IMR-90 (cell line): Measurements from ENCODE around the gene SYNPO2. TPM values are rescaled to one million over a fixed set of nuclear protein-coding genes. Genes with fewer than 3 reads are reported as not detected.

Experiments
- ATAC-seq: fragments of 200-7000 bp; cut with Tn5 transposase; 2 replicates; pipeline ENCODE4 v1.9.1; 2020; ENCODE audit warnings: low read depth, mild to moderate bottlenecking, moderate library complexity
- BruUV-seq: library from RNA; stranded (reverse); fragments of 400-500 nt; replicated peaks from 2 replicates; lab custom pipeline; 2021; lab: Mats Ljungman, UMichigan
- CTCF ChIA-PET: fragments of 300-600 bp; formaldehyde crosslinking; extraction: SDS; loops from one replicate; lab custom pipeline; 2021; ENCODE audit warnings: antibody characterized with exemption; lab: Yijun Ruan, JAX
- POLR2A ChIA-PET: fragments of 300-600 bp; sonication (Branson Sonifier 250); formaldehyde crosslinking; loops from one replicate; lab custom pipeline; 2022; ENCODE audit warnings: antibody characterized with exemption; ENCODE audit not compliant: unreplicated experiment; lab: Charles Lee
- DNase-seq: peaks from one replicate; pipeline ENCODE4 v3.0.0; 2013
- H2AFZ ChIP-seq: replicated peaks from 2 replicates; pipeline ENCODE3; 2013; ENCODE audit warnings: low read length, mild to moderate bottlenecking; ENCODE audit not compliant: poor library complexity
- H2AK5ac ChIP-seq: 2 replicates; pipeline ENCODE4 v1.6.1; 2013; ENCODE audit warnings: low read depth, low read length, inconsistent platforms
- H2AK9ac ChIP-seq: replicated peaks from 2 replicates; pipeline ENCODE3; 2013; ENCODE audit warnings: mild to moderate bottlenecking, low read depth, low read length, moderate library complexity; ENCODE audit not compliant: poor library complexity
- H2BK120ac ChIP-seq: 2 replicates; pipeline ENCODE4 v1.6.1; 2013; ENCODE audit warnings: low read depth, low read length, inconsistent platforms
- H2BK15ac ChIP-seq: 3 replicates; pipeline ENCODE4 v1.6.1; 2013; ENCODE audit warnings: low read depth, low read length, inconsistent platforms
- H2BK20ac ChIP-seq: 2 replicates; pipeline ENCODE4 v1.6.1; 2013; ENCODE audit warnings: low read depth, mild to moderate bottlenecking, inconsistent platforms, low read length, moderate library complexity
- H2BK5ac ChIP-seq: 2 replicates; pipeline ENCODE4 v1.6.1; 2013; ENCODE audit warnings: mild to moderate bottlenecking, low read depth, low read length, inconsistent platforms; ENCODE audit not compliant: poor library complexity, severe bottlenecking
- H3K14ac ChIP-seq: replicated peaks from 2 replicates; pipeline ENCODE4 v1.6.1; 2013; ENCODE audit warnings: low read depth, low read length, inconsistent platforms
- H3K18ac ChIP-seq: 2 replicates; pipeline ENCODE4 v1.6.1; 2013; ENCODE audit warnings: low read depth, low read length, control low read depth
- H3K23ac ChIP-seq: 2 replicates; pipeline ENCODE4 v1.6.1; 2013; ENCODE audit warnings: low read depth, low read length, inconsistent platforms
- H3K27ac ChIP-seq: 2 replicates; pipeline ENCODE4 v1.5.1; 2013; ENCODE audit warnings: mild to moderate bottlenecking, control low read depth, low read length; ENCODE audit not compliant: insufficient read depth
- H3K27me3 ChIP-seq: 2 replicates; pipeline ENCODE4 v1.6.1; 2013; ENCODE audit warnings: low read length; ENCODE audit not compliant: control insufficient read depth, insufficient read depth
- H3K36me3 ChIP-seq: 2 replicates; pipeline ENCODE4 v1.6.1; 2013; ENCODE audit warnings: low read length, mixed read lengths; ENCODE audit not compliant: control insufficient read depth, insufficient read depth
- H3K4ac ChIP-seq: 2 replicates; pipeline ENCODE4 v1.6.1; 2013; ENCODE audit warnings: low read depth, low read length, inconsistent platforms
- H3K4me1 ChIP-seq: 2 replicates; pipeline ENCODE4 v1.6.1; 2013; ENCODE audit warnings: low read length, mixed read lengths; ENCODE audit not compliant: control insufficient read depth, insufficient read depth
- H3K4me2 ChIP-seq: 2 replicates; pipeline ENCODE4 v1.6.1; 2013; ENCODE audit warnings: low read depth, mild to moderate bottlenecking, control low read depth, low read length, moderate library complexity
- H3K4me3 ChIP-seq: 2 replicates; pipeline ENCODE4 v1.5.1; 2013; ENCODE audit warnings: low read depth, mild to moderate bottlenecking, control low read depth, low read length, moderate library complexity; ENCODE audit not compliant: insufficient read depth
- H3K56ac ChIP-seq: 2 replicates; pipeline ENCODE4 v1.6.1; 2013; ENCODE audit warnings: low read length, inconsistent platforms; ENCODE audit not compliant: insufficient read depth; ENCODE audit errors: extremely low read depth
- H3K79me1 ChIP-seq, 2 experiments: 2 replicates each; pipeline ENCODE4 v1.6.1; 2013; ENCODE audit warnings: low read length in 2 of 2, inconsistent platforms in 1 of 2, low read depth in 1 of 2
- H3K9ac ChIP-seq: 2 replicates; pipeline ENCODE4 v1.6.1; 2013; ENCODE audit warnings: low read depth, low read length, control low read depth
- H3K9me1 ChIP-seq: 2 replicates; pipeline ENCODE4 v1.6.1; 2013; ENCODE audit warnings: low read length, inconsistent platforms; ENCODE audit not compliant: insufficient read depth
- H3K9me3 ChIP-seq: 2 replicates; pipeline ENCODE4 v1.6.1; 2013; ENCODE audit warnings: low read length; ENCODE audit not compliant: control insufficient read depth, insufficient read depth
- H4K20me1 ChIP-seq: 2 replicates; pipeline ENCODE4 v1.6.1; 2013; ENCODE audit warnings: low read length, inconsistent platforms; ENCODE audit not compliant: insufficient read depth
- H4K5ac ChIP-seq: 2 replicates; pipeline ENCODE4 v1.6.1; 2013; ENCODE audit warnings: mild to moderate bottlenecking, low read depth, low read length, control low read depth
- H4K8ac ChIP-seq, 2 experiments: 2 replicates each; pipeline ENCODE4 v1.6.1; 2013; ENCODE audit warnings: low read depth in 2 of 2, low read length in 2 of 2, control low read depth in 1 of 2, inconsistent platforms in 1 of 2
- H4K91ac ChIP-seq: 2 replicates; pipeline ENCODE4 v1.6.1; 2013; ENCODE audit warnings: low read depth, low read length, inconsistent platforms; ENCODE audit not compliant: insufficient read depth
- CEBPB ChIP-seq: IDR thresholded peaks from 2 replicates; pipeline ENCODE4 v1.6.1; 2012; ENCODE audit warnings: low read depth, low read length, improper control_type of control experiment
- ELK1 ChIP-seq: fragments of 150-350 bp; IDR thresholded peaks from 2 replicates; pipeline ENCODE4 v1.6.1; 2016; ENCODE audit warnings: low read depth, mild to moderate bottlenecking, low read length, moderate library complexity, borderline replicate concordance
- FOS ChIP-seq: fragments of 150-350 bp; IDR thresholded peaks from 2 replicates; pipeline ENCODE4 v1.6.1; 2016; ENCODE audit warnings: low read depth, low read length
- MAFK ChIP-seq: IDR thresholded peaks from 2 replicates; pipeline ENCODE4 v1.6.1; 2012; ENCODE audit warnings: low read depth, low read length, improper control_type of control experiment
- MXI1 ChIP-seq: IDR thresholded peaks from 2 replicates; pipeline ENCODE4 v1.6.1; 2012; ENCODE audit warnings: low read depth, mild to moderate bottlenecking, low read length, moderate library complexity, borderline replicate concordance
- POLR2A ChIP-seq: IDR thresholded peaks from 2 replicates; pipeline ENCODE4 v1.6.1; 2012; ENCODE audit warnings: mild to moderate bottlenecking, low read depth, low read length
- RFX5 ChIP-seq: IDR thresholded peaks from 2 replicates; pipeline ENCODE4 v1.8.0; 2012; ENCODE audit warnings: low read depth, mild to moderate bottlenecking, low read length, moderate library complexity
- WGBS, 2 experiments: methylation state at CpG; one replicate each; pipeline versions ENCODE4 v1.1.5 to v1.1.7; 2013; ENCODE audit warnings: missing lambda C conversion rate in 2 of 2; ENCODE audit not compliant: insufficient read length in 1 of 2; ENCODE audit errors: extremely low coverage in 2 of 2; 5-methylcytosine and 5-hydroxymethylcytosine counted together
- dilution Hi-C: fragments of 300-500 bp; cut with HindIII; formaldehyde crosslinking; loops from one replicate; pipeline ENCODE4 v1.14.3; 2018; ENCODE audit warnings: low sequenced_read_pairs; ENCODE audit not compliant: unreplicated experiment
- in situ Hi-C: fragments of 300-500 bp; cut with MboI; formaldehyde crosslinking; loops from 3 replicates; pipeline ENCODE4 v1.14.3; 2019; ENCODE audit warnings: low sequenced_read_pairs, inconsistent platforms, mixed read lengths
- intact Hi-C: fragments of 100-400 bp; cut with micrococcal nuclease; formaldehyde crosslinking; loops from 2 replicates; pipeline ENCODE4 v1.10.0; 2022
- polyA plus RNA-seq, 3 experiments: library from polyadenylated mRNA; depleted of rRNA; stranded (reverse); fragments of >200 nt; gene quantifications; 2 replicates each; pipeline ENCODE4 v1.2.3, GENCODE V29; 2012; ENCODE audit warnings: low replicate concordance in 1 of 3
- total RNA-seq: library from RNA; depleted of rRNA; stranded (reverse); fragments of >200 nt; gene quantifications from 2 replicates; pipeline ENCODE4 v1.2.3, GENCODE V29; 2012

Gene SYNPO2
- total and polyA plus RNA-seq, 2 of the 4 experiments (the other 2 are of a cell fraction), result 0.99 to 1.8 TPM

GRCh38 chr4:119040261-119040660 is 151.6 kb downstream of the SYNPO2 start (continued):
- no peak for TF ChIP-seq RFX5

GRCh38 chr4:119040694-119041185 is 152.1 kb downstream of the SYNPO2 start:
- peak overlapping the region; percentile 97 for H3K18ac ChIP-seq
- H4K5ac ChIP-seq, result peak overlapping the region; percentile 96
- H3K36me3 ChIP-seq, result no peaks in the 10 kb centered on the region
- H3K4me2 ChIP-seq, result peak overlapping the region; percentile 69
- H3K27me3 ChIP-seq, result no peaks in the 10 kb centered on the region
- H2AK5ac ChIP-seq, result peak overlapping the region; percentile 97
- H2BK15ac ChIP-seq, result peak overlapping the region; percentile 100
- CTCF ChIA-PET, result interaction anchor here (0.7 to 2.2 kb wide), 12 partner anchors 9 to 260 kb away, joined by 3 to 15 read pairs (median 4); partner anchors contain the start of gene USP53
- H2BK120ac ChIP-seq, result peak overlapping the region; percentile 100
- H3K9ac ChIP-seq, result peak overlapping the region; percentile 99
- H3K4me1 ChIP-seq, result peaks cover 14% of the 10 kb centered on the region
- BruUV-seq, result TSS peak; percentile 97
- peak overlapping the region; percentile 100 for H3K14ac ChIP-seq
- peak overlapping the region; percentile 74 for H2AK9ac ChIP-seq
- peak overlapping the region; percentile 100 for H3K4ac ChIP-seq
- peaks cover 0 to 3% of the 10 kb centered on the region in 2 experiments; a peak in 1 of 4 replicates for H3K79me1 ChIP-seq
- in situ Hi-C loops, result loop anchor here (5.0 to 10.0 kb wide), 2 partner anchors 174 to 242 kb away; partner anchors contain the start of gene USP53
- peak overlapping the region; percentile 100 for H4K91ac ChIP-seq
- intact Hi-C loops, result loop anchor here (1.0 to 5.0 kb wide), 4 partner anchors 51 to 1017 kb away; no protein-coding TSS in a partner anchor
- H3K9me3 ChIP-seq, result no peaks in the 10 kb centered on the region
- peak overlapping the region; percentile 100 for H2BK20ac ChIP-seq
- ATAC-seq (peak; percentile 85), DNase-seq (peak; percentile 93)
- peak overlapping the region; percentile 100 for H3K56ac ChIP-seq
- H3K23ac ChIP-seq, result peak overlapping the region; percentile 100
- POLR2A ChIA-PET, result interaction anchor here (0.8 to 2.9 kb wide), 8 partner anchors 24 to 174 kb away, joined by 3 to 13 read pairs (median 4); partner anchors contain the start of gene USP53
- TF ChIP-seq RFX5 (no peak), ELK1 (no peak), CEBPB (no peak), FOS (peak; percentile 57; the same call in 1 of the 2 replicates), MXI1 (no peak), MAFK (no peak), POLR2A (no peak)
- H2AFZ ChIP-seq, result peak overlapping the region; percentile 88
- no CpG with 5 or more reads among the region's 2 CpGs for WGBS, 2 experiments
- dilution Hi-C loops, result no loop called here
- no peak overlapping the region; the same call in 1 of the 2 replicates for H3K4me3 ChIP-seq
- peak overlapping the region; percentile 100 for H3K27ac ChIP-seq
- H2BK5ac ChIP-seq, result peak overlapping the region; percentile 99
- H4K20me1 ChIP-seq, result no peaks in the 10 kb centered on the region
- H4K8ac ChIP-seq, result peak overlapping the region; percentile 98 to 99
- 0 out of 2 replicates have a peak, but pooled peaks cover 2% of the 10 kb centered on the region for H3K9me1 ChIP-seq
